H1 (cell line): ENCODE data around the gene OR7D2. TPM values are rescaled to one million over a fixed set of nuclear protein-coding genes. Genes with fewer than 3 reads are reported as not detected.

Experiments
- BCL11A ChIP-seq, 2 experiments: IDR thresholded peaks; one replicate each; pipeline ENCODE4 v1.6.1; 2011; ENCODE audit warnings: low read depth in 2 of 2, low read length in 2 of 2, mild to moderate bottlenecking in 2 of 2
- BRCA1 ChIP-seq: IDR thresholded peaks from 2 replicates; pipeline ENCODE4 v1.6.1; 2012; ENCODE audit warnings: low read depth, low read length, improper control_type of control experiment
- CBX5 ChIP-seq: fragments of 300-800, 300-1000 bp; sonication (generic); IDR thresholded peaks from 2 replicates; pipeline ENCODE4 v1.7.1; 2016; ENCODE audit warnings: antibody characterized with exemption, low read length, low read depth
- CHD2 ChIP-seq: IDR thresholded peaks from 2 replicates; pipeline ENCODE4 v1.6.1; 2012; ENCODE audit warnings: low read length, improper control_type of control experiment
- HDAC6 ChIP-seq: IDR thresholded peaks from one replicate; pipeline ENCODE4 v1.7.1; 2012; ENCODE audit warnings: low read depth, mild to moderate bottlenecking, inconsistent platforms, low read length, moderate library complexity
- JUN ChIP-seq: IDR thresholded peaks from 2 replicates; pipeline ENCODE4 v1.6.1; 2011; ENCODE audit warnings: low read depth, mild to moderate bottlenecking, improper control_type of control experiment, low read length
- JUND ChIP-seq: IDR thresholded peaks from 2 replicates; pipeline ENCODE4 v1.6.1; 2011; ENCODE audit warnings: mild to moderate bottlenecking, improper control_type of control experiment, low read length
- KDM4A ChIP-seq: IDR thresholded peaks from one replicate; pipeline ENCODE4 v1.7.1; 2012; ENCODE audit warnings: low read depth, mild to moderate bottlenecking, moderate library complexity, low read length, inconsistent platforms; ENCODE audit not compliant: severe bottlenecking
- NRF1 ChIP-seq: IDR thresholded peaks from 2 replicates; pipeline ENCODE4 v1.6.1; 2011; ENCODE audit warnings: mild to moderate bottlenecking, low read depth, low read length, improper control_type of control experiment
- POLR2A ChIP-seq, 2 experiments: IDR thresholded peaks; 1 replicate in 1 of 2; 2 replicates in 1 of 2; pipeline ENCODE4 v1.6.1; 2011; ENCODE audit warnings: low read depth in 2 of 2, low read length in 2 of 2, mild to moderate bottlenecking in 2 of 2; ENCODE audit errors: control extremely low read depth in 1 of 2
- POU5F1 ChIP-seq: IDR thresholded peaks from 2 replicates; pipeline ENCODE4 v1.6.1; 2011; ENCODE audit warnings: low read depth, mild to moderate bottlenecking, low read length, moderate library complexity
- RXRA ChIP-seq: IDR thresholded peaks from 2 replicates; pipeline ENCODE4 v1.6.1; 2011; ENCODE audit warnings: low read depth, mild to moderate bottlenecking, low read length, moderate library complexity; ENCODE audit not compliant: insufficient read depth
- SAP30 ChIP-seq: fragments of 300-600 bp; sonication (generic); IDR thresholded peaks from 2 replicates; pipeline ENCODE4 v1.7.1; 2012; ENCODE audit warnings: low read length, moderate library complexity, mild to moderate bottlenecking, inconsistent platforms; ENCODE audit not compliant: insufficient read depth, insufficient replicate concordance
- SIRT6 ChIP-seq: IDR thresholded peaks from one replicate; pipeline ENCODE4 v1.7.1; 2012; ENCODE audit warnings: low read length, inconsistent platforms
- SP2 ChIP-seq: IDR thresholded peaks from 2 replicates; pipeline ENCODE4 v1.6.1; 2012; ENCODE audit warnings: mild to moderate bottlenecking, low read length, inconsistent platforms
- SRF ChIP-seq: IDR thresholded peaks from 2 replicates; pipeline ENCODE4 v1.6.1; 2011; ENCODE audit warnings: mild to moderate bottlenecking, low read depth, low read length, moderate library complexity
- TAF1 ChIP-seq: IDR thresholded peaks from 2 replicates; pipeline ENCODE4 v1.6.1; 2011; ENCODE audit warnings: mild to moderate bottlenecking, low read depth, low read length
- TAF7 ChIP-seq: optimal IDR thresholded peaks from 2 replicates; pipeline ENCODE3; 2011; ENCODE audit warnings: low read depth, mild to moderate bottlenecking, inconsistent platforms, low read length, moderate library complexity, borderline replicate concordance
- TBP ChIP-seq: IDR thresholded peaks from 2 replicates; pipeline ENCODE4 v1.6.1; 2011; ENCODE audit warnings: low read depth, low read length, improper control_type of control experiment
- USF2 ChIP-seq: IDR thresholded peaks from 2 replicates; pipeline ENCODE4 v1.6.1; 2011; ENCODE audit warnings: low read length, improper control_type of control experiment
- polyA plus RNA-seq, 7 experiments: library from polyadenylated mRNA; depleted of rRNA in 3 of 7; stranded (reverse) in 5 of 7; unstranded in 2 of 7; fragments of >200 nt in 5 of 7; fragments of 200-250 nt in 2 of 7; gene quantifications; 1 replicate in 5 of 7; 2 replicates in 1 of 7; 4 replicates in 1 of 7; pipeline versions ENCODE4 v1.2.1 to v1.2.3, GENCODE V29; 2011 to 2013; ENCODE audit warnings: missing spikeins in 2 of 7, mixed read lengths in 2 of 7
- total RNA-seq: library from RNA; stranded (reverse); fragmentation: NEBNext Ultra II Directional; extraction: Animal tissue kit (Norgen Biotek cat#: 25700); gene quantifications from 2 replicates; pipeline ENCODE4 v1.2.1, GENCODE V29; 2021
- TF ChIP-seq, protein P1 (sequence below), 3 experiments: IDR thresholded peaks; 1 replicate in 2 of 3; 2 replicates in 1 of 3; pipeline versions ENCODE4 v1.5.1 to v1.6.1; 2011; ENCODE audit warnings: low read length in 3 of 3, mild to moderate bottlenecking in 3 of 3, inconsistent platforms in 2 of 3, low read depth in 1 of 3, moderate library complexity in 1 of 3; ENCODE audit not compliant: insufficient read depth in 1 of 3; ENCODE audit errors: control extremely low read depth in 1 of 3
- TF ChIP-seq, protein P2 (sequence below): IDR thresholded peaks from 2 replicates; pipeline ENCODE4 v1.6.1; 2011; ENCODE audit warnings: low read depth, mild to moderate bottlenecking, low read length; ENCODE audit not compliant: insufficient read depth

The OR7D2 gene
- total and polyA plus RNA-seq, 2 of the 8 experiments (the other 6 are each of a cell fraction or from before 2014, with no cell fraction given): 0.02 TPM; not detected in 1

GRCh38 chr19:9140159-9140874 is 38.5 kb upstream of the OR7D2 start, which contains the start of gene ZNF317 (continued):
- TF ChIP-seq USF2: peak; percentile 4; the same call in 1 of the 2 replicates
- TF ChIP-seq CBX5: no peak
- TF ChIP-seq CHD2: peak; percentile 98
- TF ChIP-seq POLR2A (IDR thresholded peaks at IDR 0.05; ENCODE audit: control extremely low read depth in 1 of 2, low read depth in 2 of 2, low read length in 2 of 2): peak; percentile 87 to 98
- TF ChIP-seq SRF: no peak
- TF ChIP-seq, protein P1, sequence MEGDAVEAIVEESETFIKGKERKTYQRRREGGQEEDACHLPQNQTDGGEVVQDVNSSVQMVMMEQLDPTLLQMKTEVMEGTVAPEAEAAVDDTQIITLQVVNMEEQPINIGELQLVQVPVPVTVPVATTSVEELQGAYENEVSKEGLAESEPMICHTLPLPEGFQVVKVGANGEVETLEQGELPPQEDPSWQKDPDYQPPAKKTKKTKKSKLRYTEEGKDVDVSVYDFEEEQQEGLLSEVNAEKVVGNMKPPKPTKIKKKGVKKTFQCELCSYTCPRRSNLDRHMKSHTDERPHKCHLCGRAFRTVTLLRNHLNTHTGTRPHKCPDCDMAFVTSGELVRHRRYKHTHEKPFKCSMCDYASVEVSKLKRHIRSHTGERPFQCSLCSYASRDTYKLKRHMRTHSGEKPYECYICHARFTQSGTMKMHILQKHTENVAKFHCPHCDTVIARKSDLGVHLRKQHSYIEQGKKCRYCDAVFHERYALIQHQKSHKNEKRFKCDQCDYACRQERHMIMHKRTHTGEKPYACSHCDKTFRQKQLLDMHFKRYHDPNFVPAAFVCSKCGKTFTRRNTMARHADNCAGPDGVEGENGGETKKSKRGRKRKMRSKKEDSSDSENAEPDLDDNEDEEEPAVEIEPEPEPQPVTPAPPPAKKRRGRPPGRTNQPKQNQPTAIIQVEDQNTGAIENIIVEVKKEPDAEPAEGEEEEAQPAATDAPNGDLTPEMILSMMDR (IDR thresholded peaks at IDR 0.05; ENCODE audit: control extremely low read depth in 1 of 3, insufficient read depth in 1 of 3, low read depth in 1 of 3, low read length in 3 of 3): no peak
- TF ChIP-seq JUN: no peak
- no peak for TF ChIP-seq RXRA
- TF ChIP-seq SP2: no peak
- TF ChIP-seq HDAC6: no peak
- peak; percentile 84 for TF ChIP-seq SAP30
- no peak for TF ChIP-seq SIRT6
- TF ChIP-seq, protein P2, sequence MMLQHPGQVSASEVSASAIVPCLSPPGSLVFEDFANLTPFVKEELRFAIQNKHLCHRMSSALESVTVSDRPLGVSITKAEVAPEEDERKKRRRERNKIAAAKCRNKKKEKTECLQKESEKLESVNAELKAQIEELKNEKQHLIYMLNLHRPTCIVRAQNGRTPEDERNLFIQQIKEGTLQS: no peak
- TF ChIP-seq BRCA1: peak; percentile 88
- peak; percentile 57 for TF ChIP-seq KDM4A
- TF ChIP-seq BCL11A (IDR thresholded peaks at IDR 0.05; ENCODE audit: low read depth in 2 of 2, low read length in 2 of 2): no peak
- peak; percentile 85 for TF ChIP-seq TBP
- no peak for TF ChIP-seq JUND
- peak; percentile 96 for TF ChIP-seq TAF1
- TF ChIP-seq POU5F1: no peak
- TF ChIP-seq TAF7: peak; percentile 65
- TF ChIP-seq NRF1: no peak
